GM23338 (cell line): ENCODE measurements around the gene CIDEA. TPM values are rescaled to one million over a fixed set of nuclear protein-coding genes. Genes with fewer than 3 reads are reported as not detected.
A peak's percentile ranks its signal among the peaks of the same experiment; 100 is the strongest.

Source experiments
- ATAC-seq: fragments of 200-7000 bp; cut with Tn5 transposase; 3 replicates; pipeline ENCODE4 v1.9.1; 2020
- DNase-seq: peaks from one replicate; pipeline ENCODE4 v3.0.0-alpha.2; 2015; ENCODE audit warnings: low spot score
- H2AFZ ChIP-seq: fragments of 200-600 bp; sonication (generic); 2 replicates; pipeline ENCODE4 v1.8.0; 2016; ENCODE audit warnings: antibody characterized with exemption, mild to moderate bottlenecking, moderate library complexity
- H3F3A ChIP-seq: fragments of 200-600 bp; sonication (generic); replicated peaks from 2 replicates; pipeline ENCODE4 v1.8.0; 2017; ENCODE audit warnings: antibody characterized with exemption, mixed run types, low read depth
- H3K27ac ChIP-seq: fragments of 200-600 bp; sonication (generic); 2 replicates; pipeline ENCODE4 v1.6.1; 2016; ENCODE audit warnings: low read depth
- H3K27me3 ChIP-seq: fragments of 200-600 bp; sonication (generic); 2 replicates; pipeline ENCODE4 v1.8.0; 2016; ENCODE audit warnings: mild to moderate bottlenecking, mixed run types, moderate library complexity; ENCODE audit not compliant: insufficient read depth
- H3K36me3 ChIP-seq: fragments of 200-600 bp; sonication (generic); 2 replicates; pipeline ENCODE4 v1.8.0; 2016; ENCODE audit warnings: mild to moderate bottlenecking; ENCODE audit not compliant: insufficient read depth
- H3K4me1 ChIP-seq: fragments of 200-600 bp; sonication (generic); 2 replicates; pipeline ENCODE4 v1.8.0; 2016; ENCODE audit warnings: mild to moderate bottlenecking, moderate library complexity; ENCODE audit not compliant: insufficient read depth
- H3K4me2 ChIP-seq: fragments of 200-600 bp; sonication (generic); 2 replicates; pipeline ENCODE4 v1.7.1; 2017; ENCODE audit warnings: mixed run types
- H3K4me3 ChIP-seq: fragments of 200-600 bp; sonication (generic); 2 replicates; pipeline ENCODE4 v1.6.1; 2016; ENCODE audit warnings: mixed run types
- H3K79me2 ChIP-seq: fragments of 200-600 bp; sonication (generic); replicated peaks from 2 replicates; pipeline ENCODE4 v1.8.0; 2017; ENCODE audit warnings: mild to moderate bottlenecking; ENCODE audit not compliant: insufficient read depth
- H3K9me2 ChIP-seq: fragments of 200-600 bp; sonication (generic); 2 replicates; pipeline ENCODE4 v1.8.0; 2017; ENCODE audit not compliant: insufficient read depth
- H4K20me1 ChIP-seq: fragments of 200-600 bp; sonication (generic); replicated peaks from 2 replicates; pipeline ENCODE4 v1.8.0; 2017; ENCODE audit warnings: mild to moderate bottlenecking; ENCODE audit not compliant: insufficient read depth
- H3K27ac Mint-ChIP-seq: 2 replicates; pipeline ENCODE4 v1.8.0; 2020; ENCODE audit warnings: inconsistent platforms, mild to moderate bottlenecking, moderate library complexity, mixed read lengths
- H3K27me3 Mint-ChIP-seq: 3 replicates; pipeline ENCODE4 v1.8.0; 2022; ENCODE audit warnings: low read depth, mild to moderate bottlenecking, moderate library complexity, mixed read lengths, inconsistent platforms; ENCODE audit not compliant: insufficient read depth, poor library complexity
- H3K36me3 Mint-ChIP-seq: 3 replicates; pipeline ENCODE4 v1.8.0; 2021; ENCODE audit warnings: low read depth, mild to moderate bottlenecking, inconsistent platforms, moderate library complexity, mixed read lengths
- H3K4me1 Mint-ChIP-seq: 3 replicates; pipeline ENCODE4 v1.8.0; 2020; ENCODE audit warnings: mild to moderate bottlenecking, inconsistent platforms, mixed read lengths
- H3K4me3 Mint-ChIP-seq: 3 replicates; pipeline ENCODE4 v1.8.0; 2021; ENCODE audit warnings: moderate library complexity, mild to moderate bottlenecking, inconsistent platforms, mixed read lengths
- H3K9me3 Mint-ChIP-seq: 3 replicates; pipeline ENCODE4 v1.8.0; 2020; ENCODE audit warnings: moderate library complexity, mild to moderate bottlenecking, inconsistent platforms, mixed read lengths
- ETS1 ChIP-seq: IDR thresholded peaks from 2 replicates; pipeline ENCODE4 v1.6.1; 2016; ENCODE audit warnings: antibody characterized with exemption
- EZH2 ChIP-seq: fragments of 200-600 bp; sonication (generic); IDR thresholded peaks from one replicate; pipeline ENCODE4 v1.8.0; 2017; ENCODE audit warnings: antibody characterized with exemption, mild to moderate bottlenecking, low read depth; ENCODE audit not compliant: unreplicated experiment
- EZH2phosphoT487 ChIP-seq: fragments of 200-600 bp; sonication (generic); IDR thresholded peaks from one replicate; pipeline ENCODE4 v1.8.1; 2018; ENCODE audit warnings: antibody characterized with exemption; ENCODE audit not compliant: unreplicated experiment
- NANOG ChIP-seq: IDR thresholded peaks from 2 replicates; pipeline ENCODE4 v1.6.1; 2016; ENCODE audit warnings: antibody characterized with exemption, borderline replicate concordance
- POLR2AphosphoS5 ChIP-seq: IDR thresholded peaks from 2 replicates; pipeline ENCODE4 v1.6.1; 2016; ENCODE audit warnings: antibody characterized with exemption, low read depth
- STAT1 ChIP-seq: IDR thresholded peaks from one replicate; pipeline ENCODE4 v1.6.1; 2016; ENCODE audit warnings: antibody characterized with exemption; ENCODE audit not compliant: unreplicated experiment
- polyA plus RNA-seq: library from polyadenylated mRNA; unstranded; fragments of >200 nt; fragmentation: Nextera tagmentation; extraction: Ambion mirVana; gene quantifications from 2 replicates; pipeline ENCODE4 v1.2.1, GENCODE V29; 2016
- small RNA-seq: library from RNA; depleted of rRNA; stranded (forward); fragments of <200 nt; gene quantifications from one replicate; pipeline ENCODE3, GENCODE V24; 2014; ENCODE audit warnings: low replicate concordance
- total RNA-seq: library from RNA; depleted of rRNA; stranded (reverse); fragments of >200 nt; shearing (Covaris generic); gene quantifications from 2 replicates; pipeline ENCODE4 v1.2.3, GENCODE V29; 2014; rRNA removed

CIDEA gene
- total and polyA plus RNA-seq, 2 experiments from 2014 or later, result 0.45 TPM; not detected in 1

GRCh38 chr18:12325726-12326245 is 71.6 kb downstream of the CIDEA start:
- Mint-ChIP-seq H3K27me3 (no peaks in the 10 kb centered on the region), H3K27ac (no peak overlapping the region), H3K9me3 (no peaks in the 10 kb centered on the region), H3K4me1 (peaks cover 7% of the 10 kb centered on the region; the same call in 2 of the 3 replicates), H3K36me3 (peaks cover 74% of the 10 kb centered on the region), H3K4me3 (no peak overlapping the region)
- H3K27ac ChIP-seq, result no peak overlapping the region
- H3K4me2 ChIP-seq, result no peak overlapping the region
- H3K4me3 ChIP-seq, result no peak overlapping the region
- H4K20me1 ChIP-seq, result peaks cover 5% of the 10 kb centered on the region
- no peaks in the 10 kb centered on the region for H3K9me2 ChIP-seq
- H3F3A ChIP-seq, result peaks cover 25% of the 10 kb centered on the region
- peaks cover 39% of the 10 kb centered on the region for H3K79me2 ChIP-seq
- TF ChIP-seq ETS1, result no peak
- TF ChIP-seq POLR2AphosphoS5, result 0 out of 2 replicates have a peak, but pooled peaks have one; percentile 17
- no peaks in the 10 kb centered on the region for H3K27me3 ChIP-seq
- H3K36me3 ChIP-seq, result peaks cover 13% of the 10 kb centered on the region
- ATAC-seq (no peak), DNase-seq (no peak)
- no peaks in the 10 kb centered on the region; the same call in 1 of the 2 replicates for H3K4me1 ChIP-seq
- no peak overlapping the region for H2AFZ ChIP-seq

DNA sequence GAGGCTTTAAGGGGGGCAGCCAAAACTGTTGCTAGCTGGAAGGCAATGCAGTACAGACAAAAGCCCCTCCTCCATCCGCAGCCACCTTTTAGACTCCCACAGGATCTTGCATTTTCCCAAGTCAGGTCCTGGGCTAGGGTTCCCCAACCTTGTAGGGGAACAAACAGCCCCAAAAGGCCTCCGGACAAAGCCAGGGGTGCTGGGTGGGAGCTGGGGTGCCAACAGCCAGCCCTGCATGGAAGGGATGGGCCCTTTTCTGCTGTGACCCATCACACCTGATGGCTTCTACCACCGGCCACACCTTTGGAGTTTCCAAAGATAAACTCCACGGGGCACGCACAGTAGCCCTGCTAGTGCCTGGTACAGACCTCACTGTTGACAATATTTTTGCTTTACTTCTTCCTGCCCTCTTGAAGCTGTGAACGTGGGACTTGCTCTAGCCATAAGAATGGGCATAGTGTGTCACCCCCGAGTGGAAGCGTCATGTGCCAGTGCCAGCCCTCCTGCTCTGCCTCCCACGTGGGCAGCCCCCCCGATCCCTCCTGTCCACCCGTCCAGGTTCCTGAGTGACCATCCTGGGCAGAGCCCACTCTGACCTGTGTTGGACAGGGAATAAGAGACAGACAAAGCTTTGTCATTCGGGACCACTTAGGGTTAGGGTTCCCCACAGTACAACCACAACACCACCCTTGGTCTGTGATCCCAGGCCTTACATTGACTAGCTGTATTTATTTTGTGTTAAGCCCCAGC is 72.7 kb downstream of the CIDEA start:
- no peak for DNase-seq
- H3F3A ChIP-seq, result peaks cover 28% of the 10 kb centered on the region
- no peak overlapping the region for H3K4me2 ChIP-seq
- no peaks in the 10 kb centered on the region for H3K27me3 ChIP-seq
- Mint-ChIP-seq H3K4me1 (peaks cover 7% of the 10 kb centered on the region; the same call in 2 of the 3 replicates), H3K27me3 (no peaks in the 10 kb centered on the region), H3K4me3 (no peak overlapping the region), H3K9me3 (no peaks in the 10 kb centered on the region), H3K27ac (no peak overlapping the region; the same call in 1 of the 2 replicates), H3K36me3 (peaks cover 71% of the 10 kb centered on the region)
- peaks cover 13% of the 10 kb centered on the region for H3K36me3 ChIP-seq
- H3K27ac ChIP-seq, result 0 out of 2 replicates have a peak overlapping the region, but pooled peaks have one; percentile 72
- TF ChIP-seq STAT1, result no peak
- TF ChIP-seq EZH2, result no peak
- peak; percentile 12; the same call in 1 of the 2 replicates for TF ChIP-seq POLR2AphosphoS5
- no peak for TF ChIP-seq EZH2phosphoT487
- TF ChIP-seq ETS1, result no peak
- TF ChIP-seq NANOG, result no peak
- no peak overlapping the region for H3K4me3 ChIP-seq
- no peak for ATAC-seq
- H3K4me1 ChIP-seq, result no peaks in the 10 kb centered on the region; the same call in 1 of the 2 replicates
- H3K9me2 ChIP-seq, result no peaks in the 10 kb centered on the region
- H4K20me1 ChIP-seq, result peaks cover 5% of the 10 kb centered on the region
- H2AFZ ChIP-seq, result no peak overlapping the region
- H3K79me2 ChIP-seq, result peaks cover 32% of the 10 kb centered on the region

Small RNA genes lying within 50 kb of the gene (small RNA-seq; reads per million reads assigned to genes)
- not detected for gene RNU6-170P

Other genes with a start within 250 kb of the CIDEA start
- gene ANKRD62, start 160.5 kb upstream of the CIDEA start, total RNA-seq, result not detected in 2 replicates
- not detected in 2 replicates for gene ANKRD62, start 160.5 kb upstream of the CIDEA start, polyA plus RNA-seq
- gene TUBB6, start 53.9 kb downstream of the CIDEA start, total RNA-seq, result 282 and 329 TPM in 2 replicates
- 136 and 148 TPM in 2 replicates for gene TUBB6, start 53.9 kb downstream of the CIDEA start, polyA plus RNA-seq
- gene AFG3L2, start 122.9 kb downstream of the CIDEA start, total RNA-seq, result 94.9 and 105 TPM in 2 replicates
- 47.5 and 50.3 TPM in 2 replicates for gene AFG3L2, start 122.9 kb downstream of the CIDEA start, polyA plus RNA-seq
- gene PRELID3A, start 153.6 kb downstream of the CIDEA start, total RNA-seq, result 13.0 and 15.8 TPM in 2 replicates
- gene PRELID3A, start 153.6 kb downstream of the CIDEA start, polyA plus RNA-seq, result 6.5 and 7.0 TPM in 2 replicates